Spleen (tissue), 11 donors: ENCODE results near the gene KHDC4. TPM values are rescaled to one million over a fixed set of nuclear protein-coding genes. Genes with fewer than 3 reads are reported as not detected.

Source experiments
- DNase-seq: peaks from one replicate; pipeline ENCODE4 v3.0.0-alpha.2; 2020
- H3K27ac ChIP-seq, 8 donors: fragments of 200-600 bp; sonication (generic) in 7 of 8; 1 replicate in 4 of 8; 2 replicates in 4 of 8; pipeline versions ENCODE4 v1.5.0 to v1.8.0; 2016 to 2021; ENCODE audit warnings: inconsistent platforms in 4 of 8, mild to moderate bottlenecking in 4 of 8, moderate library complexity in 1 of 8
- H3K27me3 ChIP-seq, 7 donors: fragments of 200-600 bp; sonication (generic) in 6 of 7; replicated peaks in 1 of 7; 1 replicate in 4 of 7; 2 replicates in 3 of 7; pipeline versions ENCODE4 v1.5.0 to v1.8.0; 2016 to 2021; ENCODE audit warnings: inconsistent platforms in 3 of 7, mild to moderate bottlenecking in 1 of 7
- H3K36me3 ChIP-seq, 6 donors: fragments of 200-600 bp; sonication (generic) in 5 of 6; 1 replicate in 4 of 6; 2 replicates in 2 of 6; pipeline versions ENCODE4 v1.5.0 to v1.8.0; 2016 to 2021; ENCODE audit warnings: inconsistent platforms in 2 of 6
- H3K4me1 ChIP-seq, 6 donors: fragments of 200-600 bp; sonication (generic) in 5 of 6; 1 replicate in 3 of 6; 2 replicates in 3 of 6; pipeline versions ENCODE4 v1.5.0 to v1.8.0; 2016 to 2021; ENCODE audit warnings: inconsistent platforms in 3 of 6
- H3K4me3 ChIP-seq, 8 donors: fragments of 200-600 bp; sonication (generic) in 7 of 8; 1 replicate in 4 of 8; 2 replicates in 4 of 8; pipeline versions ENCODE4 v1.5.0 to v1.8.0; 2016 to 2021; ENCODE audit warnings: inconsistent platforms in 4 of 8, mild to moderate bottlenecking in 4 of 8, moderate library complexity in 2 of 8
- H3K9me3 ChIP-seq, 8 donors: fragments of 200-600 bp; sonication (generic) in 7 of 8; 1 replicate in 4 of 8; 2 replicates in 4 of 8; pipeline versions ENCODE4 v1.5.0 to v1.8.0; 2016 to 2021; ENCODE audit warnings: inconsistent platforms in 4 of 8
- CTCF ChIP-seq, 11 experiments: fragments of 200-600 bp in 7 of 11; fragments of 450-650 bp in 4 of 11; sonication (generic) in 4 of 11; IDR thresholded peaks in 8 of 11; conservative IDR thresholded peaks in 3 of 11; 1 replicate in 7 of 11; 2 replicates in 4 of 11; pipeline versions ENCODE4 v1.4.0 to v1.8.0; 2016 to 2021; ENCODE audit warnings: antibody characterized with exemption in 11 of 11, inconsistent platforms in 4 of 11, mild to moderate bottlenecking in 1 of 11
- POLR2A ChIP-seq, 3 donors: fragments of 450-650 bp; IDR thresholded peaks; one replicate each; pipeline ENCODE4 v1.5.1; 2017; ENCODE audit warnings: antibody characterized with exemption in 3 of 3, mild to moderate bottlenecking in 1 of 3
- POLR2AphosphoS5 ChIP-seq, 3 donors: sonication (generic); formaldehyde crosslinking; IDR thresholded peaks; one replicate each; pipeline ENCODE4 v1.5.1; 2017; ENCODE audit warnings: antibody characterized with exemption in 3 of 3
- WGBS, 5 donors: extraction: QIAGEN DNeasy Blood & Tissue Kit in 3 of 5; methylation state at CpG; one replicate each; pipeline versions ENCODE4 v1.1.5 to v1.1.7; 2013 to 2018; 5-methylcytosine and 5-hydroxymethylcytosine counted together
- intact Hi-C: fragments of 100-400 bp; cut with DNase I; formaldehyde crosslinking; loops from one replicate; pipeline ENCODE4 v1.15.0; 2023; ENCODE audit warnings: low total_unique reads
- polyA plus RNA-seq, 3 donors: library from polyadenylated mRNA; stranded (reverse); fragments of 200-250 nt; gene quantifications; one replicate each; pipeline ENCODE4 v1.2.1, GENCODE V29; 2013
- total RNA-seq, 7 donors: library from RNA; depleted of rRNA in 3 of 7; stranded (reverse); fragments of >200 nt in 3 of 7; fragmentation: NEBNext Ultra II Directional in 4 of 7; extraction: Animal tissue kit (Norgen Biotek cat#: 25700) in 4 of 7; gene quantifications; one replicate each; pipeline versions ENCODE4 v1.1.0 to v1.2.1, GENCODE V29; 2016 to 2021
- donor health status: healthy with polysubstance abuse.
- donor health status: DM: no; HTN: no; CAD: no; lungs with moderate emphysema.
- donor health status: DM: no; HTN: no; CAD: no.
- donor health status: Bipolar disorder and iron deficiency.
- donor health status: healthy.
- donor health status: DM: no; HTN: no; CAD: no.
- donor health status: DM: yes; HTN: yes; CAD: no.

KHDC4 gene
- total and polyA plus RNA-seq, 10 donors, result 24.9 to 70.5 (median 50.7) TPM

DNA sequence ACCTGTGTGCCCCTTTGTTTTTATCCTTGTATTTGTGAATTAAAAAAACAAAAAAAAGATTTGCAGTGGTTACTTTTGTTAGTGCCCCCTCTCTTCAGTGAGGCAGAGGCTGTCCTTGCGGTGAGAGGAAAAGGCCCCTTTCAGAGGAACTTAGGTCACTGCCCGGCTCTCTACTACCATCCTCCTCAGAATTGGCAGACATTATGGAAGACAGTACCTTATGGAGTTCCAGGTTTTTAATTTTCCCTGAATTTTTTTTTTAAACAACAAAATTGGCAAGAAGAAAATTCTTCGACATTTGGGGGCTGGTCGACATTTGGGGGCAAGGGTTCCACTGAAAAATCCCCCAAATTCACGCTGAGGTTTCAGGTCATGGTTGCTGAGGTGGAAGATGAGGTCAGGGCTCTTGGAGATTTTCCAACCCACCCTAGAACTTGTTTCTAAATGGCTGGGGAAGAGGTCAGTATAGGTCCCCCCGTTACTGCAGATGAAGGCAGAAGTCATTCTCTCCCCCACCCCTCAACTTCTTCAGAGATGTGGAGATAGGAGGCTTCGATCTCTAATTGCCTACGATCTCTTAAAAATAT is 12.5 kb upstream of the KHDC4 start:
- Histone ChIP-seq H3K4me1 (peaks cover 40 to 92% (median 63%) of the 10 kb centered on the region in 6 donors), H3K9me3 (no peaks in the 10 kb centered on the region), H3K27ac (peak overlapping the region; percentile 74 to 90 (median 80)), H3K4me3 (peak overlapping the region in 1 of 8 donors; percentile 41), H3K36me3 (peaks cover 3 to 64% (median 50%) of the 10 kb centered on the region in 6 donors), H3K27me3 (no peaks in the 10 kb centered on the region)
- TF ChIP-seq CTCF (IDR thresholded peaks at IDR 0.05 in 8 of 11, conservative IDR thresholded peaks at IDR 0.05 in 3 of 11), result no peak
- no peak for TF ChIP-seq POLR2AphosphoS5 (IDR thresholded peaks at IDR 0.05)
- TF ChIP-seq POLR2A (IDR thresholded peaks at IDR 0.05), result no peak
- DNase-seq, result peak; percentile 8
- intact Hi-C loops, result no loop called here
- WGBS, 5 donors, result 40 to 62% (median 46%) methylated on average over 8 of the region's 8 CpGs

DNA sequence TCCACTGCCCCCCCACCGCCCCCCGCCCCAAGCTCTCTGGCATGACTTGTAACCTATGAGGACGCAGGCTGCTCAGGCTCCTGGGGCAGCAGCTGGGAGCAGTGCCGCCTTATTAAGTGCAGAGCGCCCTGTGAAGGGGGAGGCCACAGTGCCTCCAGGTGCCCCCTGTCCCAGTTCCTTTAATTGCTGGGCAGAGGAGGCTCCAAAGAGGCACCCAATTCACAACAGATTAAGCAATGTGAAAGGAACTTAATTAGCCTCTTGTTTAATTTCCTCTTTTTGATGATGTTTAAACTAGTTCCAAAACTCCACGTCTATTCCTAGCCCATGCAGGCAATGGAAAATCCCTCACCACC is 10.2 kb upstream of the KHDC4 start:
- 37 to 61% (median 43%) methylated on average over 3 to 6 of the region's 6 CpGs for WGBS, 5 donors
- H3K36me3 ChIP-seq, result peaks cover 3 to 41% (median 27%) of the 10 kb centered on the region in 6 donors
- intact Hi-C loops, result loop anchor here (5.0 kb wide), 1 partner anchor 38 kb away; no protein-coding TSS in a partner anchor
- H3K9me3 ChIP-seq, result no peaks in the 10 kb centered on the region
- H3K27ac ChIP-seq, result peak overlapping the region; percentile 2 to 90 (median 79)
- TF ChIP-seq POLR2AphosphoS5 (IDR thresholded peaks at IDR 0.05) (peak in 1 of 3 donors; percentile 40), POLR2A (IDR thresholded peaks at IDR 0.05) (no peak)
- H3K27me3 ChIP-seq, result no peaks in the 10 kb centered on the region
- H3K4me3 ChIP-seq, result peak overlapping the region in 1 of 8 donors; percentile 1
- peak; percentile 75 for DNase-seq
- peaks cover 60 to 100% (median 86%) of the 10 kb centered on the region in 6 donors for H3K4me1 ChIP-seq

- Histone ChIP-seq H3K27me3 (no peaks in the 10 kb centered on the region), H3K4me3 (no peak overlapping the region), H3K4me1 (peaks cover 68 to 100% (median 98%) of the 10 kb centered on the region in 6 donors), H3K27ac (peak overlapping the region in 7 of 8 donors; percentile 15 to 90 (median 81)), H3K9me3 (no peaks in the 10 kb centered on the region), H3K36me3 (peaks cover 3 to 23% (median 10%) of the 10 kb centered on the region in 6 donors)
- intact Hi-C loops, result loop anchor here (5.0 kb wide), 1 partner anchor 40 kb away; no protein-coding TSS in a partner anchor
- DNase-seq, result peak; percentile 71
- TF ChIP-seq POLR2A (IDR thresholded peaks at IDR 0.05), result no peak
- TF ChIP-seq POLR2AphosphoS5 (IDR thresholded peaks at IDR 0.05), result peak in 2 of 3 donors; percentile 3 to 4
- WGBS, 5 donors, result 81 to 93% (median 84%) methylated on average over 4 to 11 of the region's 11 CpGs
Observed at GRCh38 chr1:155942578-155943141, 8.4 kb upstream of the KHDC4 start.

- intact Hi-C loops, result loop anchor here (5.0 kb wide), 1 partner anchor 40 kb away; no protein-coding TSS in a partner anchor
- Histone ChIP-seq H3K27me3 (no peaks in the 10 kb centered on the region), H3K9me3 (no peaks in the 10 kb centered on the region), H3K36me3 (peaks cover 0 to 16% (median 3%) of the 10 kb centered on the region in 6 donors), H3K27ac (peak overlapping the region; percentile 60 to 90 (median 79)), H3K4me3 (no peak overlapping the region), H3K4me1 (peaks cover 62 to 98% (median 91%) of the 10 kb centered on the region in 6 donors)
- TF ChIP-seq POLR2AphosphoS5 (IDR thresholded peaks at IDR 0.05) (peak; percentile 67 to 89 (median 68)), CTCF (IDR thresholded peaks at IDR 0.05 in 8 of 11, conservative IDR thresholded peaks at IDR 0.05 in 3 of 11) (no peak)
- WGBS, 5 donors, result 71 to 94% (median 75%) methylated on average over 12 to 29 of the region's 29 CpGs
- DNase-seq, result peak; percentile 80
Observed at GRCh38 chr1:155941845-155942531, 7.8 kb upstream of the KHDC4 start.
